IMR-90 (cell line): ENCODE measurements around the gene WNT7B. TPM values are rescaled to one million over a fixed set of nuclear protein-coding genes. Genes with fewer than 3 reads are reported as not detected.
A peak's percentile ranks its signal among the peaks of the same experiment; 100 is the strongest.

Source experiments
- ATAC-seq: fragments of 200-7000 bp; cut with Tn5 transposase; 2 replicates; pipeline ENCODE4 v1.9.1; 2020; ENCODE audit warnings: low read depth, mild to moderate bottlenecking, moderate library complexity
- BruUV-seq: library from RNA; stranded (reverse); fragments of 400-500 nt; replicated peaks from 2 replicates; lab custom pipeline; 2021; lab: Mats Ljungman, UMichigan
- CTCF ChIA-PET: fragments of 300-600 bp; formaldehyde crosslinking; extraction: SDS; loops from one replicate; lab custom pipeline; 2021; ENCODE audit warnings: antibody characterized with exemption; lab: Yijun Ruan, JAX
- POLR2A ChIA-PET: fragments of 300-600 bp; sonication (Branson Sonifier 250); formaldehyde crosslinking; loops from one replicate; lab custom pipeline; 2022; ENCODE audit warnings: antibody characterized with exemption; ENCODE audit not compliant: unreplicated experiment; lab: Charles Lee
- DNase-seq: peaks from one replicate; pipeline ENCODE4 v3.0.0; 2013
- H2AFZ ChIP-seq: replicated peaks from 2 replicates; pipeline ENCODE3; 2013; ENCODE audit warnings: low read length, mild to moderate bottlenecking; ENCODE audit not compliant: poor library complexity
- H2AK5ac ChIP-seq: 2 replicates; pipeline ENCODE4 v1.6.1; 2013; ENCODE audit warnings: low read depth, low read length, inconsistent platforms
- H2AK9ac ChIP-seq: replicated peaks from 2 replicates; pipeline ENCODE3; 2013; ENCODE audit warnings: mild to moderate bottlenecking, low read depth, low read length, moderate library complexity; ENCODE audit not compliant: poor library complexity
- H2BK120ac ChIP-seq: 2 replicates; pipeline ENCODE4 v1.6.1; 2013; ENCODE audit warnings: low read depth, low read length, inconsistent platforms
- H2BK15ac ChIP-seq: 3 replicates; pipeline ENCODE4 v1.6.1; 2013; ENCODE audit warnings: low read depth, low read length, inconsistent platforms
- H2BK20ac ChIP-seq: 2 replicates; pipeline ENCODE4 v1.6.1; 2013; ENCODE audit warnings: low read depth, mild to moderate bottlenecking, inconsistent platforms, low read length, moderate library complexity
- H2BK5ac ChIP-seq: 2 replicates; pipeline ENCODE4 v1.6.1; 2013; ENCODE audit warnings: mild to moderate bottlenecking, low read depth, low read length, inconsistent platforms; ENCODE audit not compliant: poor library complexity, severe bottlenecking
- H3K14ac ChIP-seq: replicated peaks from 2 replicates; pipeline ENCODE4 v1.6.1; 2013; ENCODE audit warnings: low read depth, low read length, inconsistent platforms
- H3K18ac ChIP-seq: 2 replicates; pipeline ENCODE4 v1.6.1; 2013; ENCODE audit warnings: low read depth, low read length, control low read depth
- H3K23ac ChIP-seq: 2 replicates; pipeline ENCODE4 v1.6.1; 2013; ENCODE audit warnings: low read depth, low read length, inconsistent platforms
- H3K27ac ChIP-seq: 2 replicates; pipeline ENCODE4 v1.5.1; 2013; ENCODE audit warnings: mild to moderate bottlenecking, control low read depth, low read length; ENCODE audit not compliant: insufficient read depth
- H3K27me3 ChIP-seq: 2 replicates; pipeline ENCODE4 v1.6.1; 2013; ENCODE audit warnings: low read length; ENCODE audit not compliant: control insufficient read depth, insufficient read depth
- H3K36me3 ChIP-seq: 2 replicates; pipeline ENCODE4 v1.6.1; 2013; ENCODE audit warnings: low read length, mixed read lengths; ENCODE audit not compliant: control insufficient read depth, insufficient read depth
- H3K4ac ChIP-seq: 2 replicates; pipeline ENCODE4 v1.6.1; 2013; ENCODE audit warnings: low read depth, low read length, inconsistent platforms
- H3K4me1 ChIP-seq: 2 replicates; pipeline ENCODE4 v1.6.1; 2013; ENCODE audit warnings: low read length, mixed read lengths; ENCODE audit not compliant: control insufficient read depth, insufficient read depth
- H3K4me2 ChIP-seq: 2 replicates; pipeline ENCODE4 v1.6.1; 2013; ENCODE audit warnings: low read depth, mild to moderate bottlenecking, control low read depth, low read length, moderate library complexity
- H3K4me3 ChIP-seq: 2 replicates; pipeline ENCODE4 v1.5.1; 2013; ENCODE audit warnings: low read depth, mild to moderate bottlenecking, control low read depth, low read length, moderate library complexity; ENCODE audit not compliant: insufficient read depth
- H3K56ac ChIP-seq: 2 replicates; pipeline ENCODE4 v1.6.1; 2013; ENCODE audit warnings: low read length, inconsistent platforms; ENCODE audit not compliant: insufficient read depth; ENCODE audit errors: extremely low read depth
- H3K79me1 ChIP-seq, 2 experiments: 2 replicates each; pipeline ENCODE4 v1.6.1; 2013; ENCODE audit warnings: low read length in 2 of 2, inconsistent platforms in 1 of 2, low read depth in 1 of 2
- H3K9ac ChIP-seq: 2 replicates; pipeline ENCODE4 v1.6.1; 2013; ENCODE audit warnings: low read depth, low read length, control low read depth
- H3K9me1 ChIP-seq: 2 replicates; pipeline ENCODE4 v1.6.1; 2013; ENCODE audit warnings: low read length, inconsistent platforms; ENCODE audit not compliant: insufficient read depth
- H3K9me3 ChIP-seq: 2 replicates; pipeline ENCODE4 v1.6.1; 2013; ENCODE audit warnings: low read length; ENCODE audit not compliant: control insufficient read depth, insufficient read depth
- H4K20me1 ChIP-seq: 2 replicates; pipeline ENCODE4 v1.6.1; 2013; ENCODE audit warnings: low read length, inconsistent platforms; ENCODE audit not compliant: insufficient read depth
- H4K5ac ChIP-seq: 2 replicates; pipeline ENCODE4 v1.6.1; 2013; ENCODE audit warnings: mild to moderate bottlenecking, low read depth, low read length, control low read depth
- H4K8ac ChIP-seq, 2 experiments: 2 replicates each; pipeline ENCODE4 v1.6.1; 2013; ENCODE audit warnings: low read depth in 2 of 2, low read length in 2 of 2, control low read depth in 1 of 2, inconsistent platforms in 1 of 2
- H4K91ac ChIP-seq: 2 replicates; pipeline ENCODE4 v1.6.1; 2013; ENCODE audit warnings: low read depth, low read length, inconsistent platforms; ENCODE audit not compliant: insufficient read depth
- BHLHE40 ChIP-seq: fragments of 150-350 bp; IDR thresholded peaks from 2 replicates; pipeline ENCODE4 v1.6.1; 2016; ENCODE audit warnings: mild to moderate bottlenecking, low read depth, low read length
- CEBPB ChIP-seq: IDR thresholded peaks from 2 replicates; pipeline ENCODE4 v1.6.1; 2012; ENCODE audit warnings: low read depth, low read length, improper control_type of control experiment
- CHD1 ChIP-seq: IDR thresholded peaks from 2 replicates; pipeline ENCODE4 v1.6.1; 2012; ENCODE audit warnings: low read depth, low read length, improper control_type of control experiment
- ELK1 ChIP-seq: fragments of 150-350 bp; IDR thresholded peaks from 2 replicates; pipeline ENCODE4 v1.6.1; 2016; ENCODE audit warnings: low read depth, mild to moderate bottlenecking, low read length, moderate library complexity, borderline replicate concordance
- FOS ChIP-seq: fragments of 150-350 bp; IDR thresholded peaks from 2 replicates; pipeline ENCODE4 v1.6.1; 2016; ENCODE audit warnings: low read depth, low read length
- MAFK ChIP-seq: IDR thresholded peaks from 2 replicates; pipeline ENCODE4 v1.6.1; 2012; ENCODE audit warnings: low read depth, low read length, improper control_type of control experiment
- MAZ ChIP-seq: IDR thresholded peaks from 2 replicates; pipeline ENCODE4 v1.6.1; 2012; ENCODE audit warnings: low read depth, mild to moderate bottlenecking, low read length, improper control_type of control experiment, moderate library complexity, borderline replicate concordance
- POLR2A ChIP-seq: IDR thresholded peaks from 2 replicates; pipeline ENCODE4 v1.6.1; 2012; ENCODE audit warnings: mild to moderate bottlenecking, low read depth, low read length
- RAD21 ChIP-seq: IDR thresholded peaks from 2 replicates; pipeline ENCODE4 v1.6.1; 2012; ENCODE audit warnings: low read length, improper control_type of control experiment
- RCOR1 ChIP-seq: IDR thresholded peaks from 2 replicates; pipeline ENCODE4 v1.6.1; 2012; ENCODE audit warnings: mild to moderate bottlenecking, low read length, improper control_type of control experiment; ENCODE audit not compliant: insufficient replicate concordance
- RFX5 ChIP-seq: IDR thresholded peaks from 2 replicates; pipeline ENCODE4 v1.8.0; 2012; ENCODE audit warnings: low read depth, mild to moderate bottlenecking, low read length, moderate library complexity
- SMC3 ChIP-seq: fragments of 150-350 bp; IDR thresholded peaks from 2 replicates; pipeline ENCODE4 v1.6.1; 2016; ENCODE audit warnings: low read depth, mild to moderate bottlenecking, antibody characterized with exemption, low read length, moderate library complexity
- WGBS, 2 experiments: methylation state at CpG; one replicate each; pipeline versions ENCODE4 v1.1.5 to v1.1.7; 2013; ENCODE audit warnings: missing lambda C conversion rate in 2 of 2; ENCODE audit not compliant: insufficient read length in 1 of 2; ENCODE audit errors: extremely low coverage in 2 of 2; 5-methylcytosine and 5-hydroxymethylcytosine counted together
- dilution Hi-C: fragments of 300-500 bp; cut with HindIII; formaldehyde crosslinking; loops from one replicate; pipeline ENCODE4 v1.14.3; 2018; ENCODE audit warnings: low sequenced_read_pairs; ENCODE audit not compliant: unreplicated experiment
- in situ Hi-C: fragments of 300-500 bp; cut with MboI; formaldehyde crosslinking; loops from 3 replicates; pipeline ENCODE4 v1.14.3; 2019; ENCODE audit warnings: low sequenced_read_pairs, inconsistent platforms, mixed read lengths
- intact Hi-C: fragments of 100-400 bp; cut with micrococcal nuclease; formaldehyde crosslinking; loops from 2 replicates; pipeline ENCODE4 v1.10.0; 2022
- polyA plus RNA-seq, 3 experiments: library from polyadenylated mRNA; depleted of rRNA; stranded (reverse); fragments of >200 nt; gene quantifications; 2 replicates each; pipeline ENCODE4 v1.2.3, GENCODE V29; 2012; ENCODE audit warnings: low replicate concordance in 1 of 3
- total RNA-seq: library from RNA; depleted of rRNA; stranded (reverse); fragments of >200 nt; gene quantifications from 2 replicates; pipeline ENCODE4 v1.2.3, GENCODE V29; 2012
- TF ChIP-seq, protein P1 (sequence below): fragments of 150-350 bp; IDR thresholded peaks from 2 replicates; pipeline ENCODE4 v1.6.1; 2017; ENCODE audit warnings: mild to moderate bottlenecking, antibody characterized with exemption, low read length, low read depth

The WNT7B gene
- total and polyA plus RNA-seq, 2 of the 4 experiments (the other 2 are of a cell fraction) = under 0.01 to 0.15 TPM

- H2BK15ac ChIP-seq = peak overlapping the region; percentile 3; the same call in 1 of the 3 replicates
- ATAC-seq = peak; percentile 68
- H3K4ac ChIP-seq = peak overlapping the region; percentile 57; the same call in 1 of the 2 replicates
- ChIA-PET CTCF (no interaction called here), POLR2A (no interaction called here)
- peaks cover 17% of the 10 kb centered on the region; the same call in 1 of the 2 replicates for H3K27me3 ChIP-seq
- H3K9me1 ChIP-seq = peaks cover 10% of the 10 kb centered on the region; the same call in 1 of the 2 replicates
- no peak overlapping the region for H3K56ac ChIP-seq
- peak; percentile 62 for DNase-seq
- intact Hi-C loops = no loop called here
- H4K8ac ChIP-seq = no peak overlapping the region
- no peak overlapping the region for H3K4me3 ChIP-seq
- H4K20me1 ChIP-seq = peaks cover 13% of the 10 kb centered on the region
- no peak overlapping the region for H3K18ac ChIP-seq
- H2BK20ac ChIP-seq = peak overlapping the region; percentile 51
- 0 out of 2 replicates have a peak overlapping the region, but pooled peaks have one; percentile 62 for H3K23ac ChIP-seq
- H2AFZ ChIP-seq = peak overlapping the region; percentile 81
- peak overlapping the region; percentile 21; the same call in 1 of the 2 replicates for H4K91ac ChIP-seq
- H3K14ac ChIP-seq = no peak overlapping the region; the same call in 1 of the 2 replicates
- peak overlapping the region; percentile 19 for H2AK9ac ChIP-seq
- H3K4me1 ChIP-seq = peaks cover 22% of the 10 kb centered on the region
- no peak overlapping the region for H2BK5ac ChIP-seq
- 0 out of 2 replicates have a peak overlapping the region, but pooled peaks have one; percentile 8 for H3K27ac ChIP-seq
- H2AK5ac ChIP-seq = peak overlapping the region; percentile 26; the same call in 1 of the 2 replicates
- no peaks in the 10 kb centered on the region for H3K9me3 ChIP-seq
- no peak overlapping the region; the same call in 1 of the 2 replicates for H3K4me2 ChIP-seq
- no peak overlapping the region for H4K5ac ChIP-seq
- H3K9ac ChIP-seq = no peak overlapping the region
- dilution Hi-C loops = no loop called here
- BruUV-seq = no TSS peak
- H3K79me1 ChIP-seq = no peaks in the 10 kb centered on the region
- in situ Hi-C loops = no loop called here
- peak overlapping the region; percentile 61 for H2BK120ac ChIP-seq
- no peaks in the 10 kb centered on the region for H3K36me3 ChIP-seq
- 47% methylated on average over 22 of the region's 33 CpGs; no CpG with 5 or more reads in 1 of the 2 experiments for WGBS, 2 experiments
- peak; percentile 11; the same call in 1 of the 2 replicates for TF ChIP-seq RAD21
- TF ChIP-seq BHLHE40 = peak; percentile 84
- peak; percentile 21; the same call in 1 of the 2 replicates for TF ChIP-seq SMC3
- TF ChIP-seq MAZ = peak; percentile 35; the same call in 1 of the 2 replicates
- TF ChIP-seq, protein P1, sequence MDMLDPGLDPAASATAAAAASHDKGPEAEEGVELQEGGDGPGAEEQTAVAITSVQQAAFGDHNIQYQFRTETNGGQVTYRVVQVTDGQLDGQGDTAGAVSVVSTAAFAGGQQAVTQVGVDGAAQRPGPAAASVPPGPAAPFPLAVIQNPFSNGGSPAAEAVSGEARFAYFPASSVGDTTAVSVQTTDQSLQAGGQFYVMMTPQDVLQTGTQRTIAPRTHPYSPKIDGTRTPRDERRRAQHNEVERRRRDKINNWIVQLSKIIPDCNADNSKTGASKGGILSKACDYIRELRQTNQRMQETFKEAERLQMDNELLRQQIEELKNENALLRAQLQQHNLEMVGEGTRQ = no peak
- TF ChIP-seq FOS = no peak
- TF ChIP-seq RCOR1 = peak; percentile 33
- no peak for TF ChIP-seq CHD1
- no peak for TF ChIP-seq ELK1
- no peak for TF ChIP-seq POLR2A
- TF ChIP-seq MAFK = no peak
- TF ChIP-seq RFX5 = no peak
- TF ChIP-seq CEBPB = no peak
These were observed 70.8 kb downstream of the WNT7B start for GRCh38 chr22:45905924-45906865.
